HCT116 (cell line): ENCODE data around the gene EEF1AKMT4.

Experiments
- CBX3 ChIP-seq: IDR thresholded peaks from 2 replicates; pipeline ENCODE4 v1.6.1; 2012; ENCODE audit warnings: low read depth
- CEBPB ChIP-seq: IDR thresholded peaks from 2 replicates; pipeline ENCODE4 v1.6.1; 2012; ENCODE audit warnings: low read depth
- EGR1 ChIP-seq: IDR thresholded peaks from 2 replicates; pipeline ENCODE4 v1.6.1; 2012; ENCODE audit warnings: low read depth
- EZH2 ChIP-seq: fragments of 200-600 bp; sonication (generic); IDR thresholded peaks from 2 replicates; pipeline ENCODE4 v1.6.1; 2017; ENCODE audit warnings: antibody characterized with exemption, mixed run types
- MAX ChIP-seq: IDR thresholded peaks from 2 replicates; pipeline ENCODE4 v1.6.1; 2012
- POLR2A ChIP-seq: IDR thresholded peaks from 2 replicates; pipeline ENCODE4 v1.7.0; 2011; ENCODE audit warnings: borderline replicate concordance; ENCODE audit not compliant: insufficient read depth, insufficient read length; ENCODE audit errors: extremely low read depth
- POLR2AphosphoS5 ChIP-seq: IDR thresholded peaks from 2 replicates; pipeline ENCODE4 v1.6.1; 2011; ENCODE audit warnings: mild to moderate bottlenecking, low read depth, low read length, moderate library complexity
- SP1 ChIP-seq: IDR thresholded peaks from 2 replicates; pipeline ENCODE4 v1.6.1; 2012; ENCODE audit warnings: low read depth
- TCF7L2 ChIP-seq: IDR thresholded peaks from 2 replicates; pipeline ENCODE4 v1.7.0; 2011; ENCODE audit warnings: borderline replicate concordance, inconsistent platforms; ENCODE audit not compliant: insufficient read depth, insufficient read length; ENCODE audit errors: extremely low read depth
- YY1 ChIP-seq: IDR thresholded peaks from 2 replicates; pipeline ENCODE4 v1.6.1; 2011; ENCODE audit warnings: low read length, low read depth, moderate library complexity, mild to moderate bottlenecking; ENCODE audit not compliant: insufficient replicate concordance; ENCODE audit errors: extremely low read depth
- ZNF274 ChIP-seq: fragments of 200-500 bp; sonication (Bioruptor generic); IDR thresholded peaks from 2 replicates; pipeline ENCODE4 v1.6.1; 2014; ENCODE audit warnings: mild to moderate bottlenecking, low read depth, low read length, inconsistent platforms
- TF ChIP-seq, protein P1 (sequence below), 3 experiments: fragments of 200-600 bp in 1 of 3; sonication (generic) in 1 of 3; IDR thresholded peaks in 2 of 3; conservative IDR thresholded peaks in 1 of 3; 2 replicates each; pipeline ENCODE4 v1.5.1; 2012 to 2017; ENCODE audit warnings: low read depth in 2 of 3, low read length in 2 of 3, antibody characterized with exemption in 1 of 3, borderline replicate concordance in 1 of 3, control low read depth in 1 of 3, mild to moderate bottlenecking in 1 of 3, mixed read lengths in 1 of 3, mixed run types in 1 of 3, moderate library complexity in 1 of 3; ENCODE audit not compliant: insufficient read depth in 1 of 3
- TF ChIP-seq, protein P2 (sequence below): IDR thresholded peaks from 2 replicates; pipeline ENCODE4 v1.6.1; 2012; ENCODE audit warnings: low read depth
- TF ChIP-seq, protein P3 (sequence below): IDR thresholded peaks from 2 replicates; pipeline ENCODE4 v1.6.1; 2012

GRCh38 chr3:184222521-184222920 is 27.0 kb upstream of the EEF1AKMT4 start:
- TF ChIP-seq, protein P1, sequence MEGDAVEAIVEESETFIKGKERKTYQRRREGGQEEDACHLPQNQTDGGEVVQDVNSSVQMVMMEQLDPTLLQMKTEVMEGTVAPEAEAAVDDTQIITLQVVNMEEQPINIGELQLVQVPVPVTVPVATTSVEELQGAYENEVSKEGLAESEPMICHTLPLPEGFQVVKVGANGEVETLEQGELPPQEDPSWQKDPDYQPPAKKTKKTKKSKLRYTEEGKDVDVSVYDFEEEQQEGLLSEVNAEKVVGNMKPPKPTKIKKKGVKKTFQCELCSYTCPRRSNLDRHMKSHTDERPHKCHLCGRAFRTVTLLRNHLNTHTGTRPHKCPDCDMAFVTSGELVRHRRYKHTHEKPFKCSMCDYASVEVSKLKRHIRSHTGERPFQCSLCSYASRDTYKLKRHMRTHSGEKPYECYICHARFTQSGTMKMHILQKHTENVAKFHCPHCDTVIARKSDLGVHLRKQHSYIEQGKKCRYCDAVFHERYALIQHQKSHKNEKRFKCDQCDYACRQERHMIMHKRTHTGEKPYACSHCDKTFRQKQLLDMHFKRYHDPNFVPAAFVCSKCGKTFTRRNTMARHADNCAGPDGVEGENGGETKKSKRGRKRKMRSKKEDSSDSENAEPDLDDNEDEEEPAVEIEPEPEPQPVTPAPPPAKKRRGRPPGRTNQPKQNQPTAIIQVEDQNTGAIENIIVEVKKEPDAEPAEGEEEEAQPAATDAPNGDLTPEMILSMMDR (IDR thresholded peaks at IDR 0.05 in 2 of 3, conservative IDR thresholded peaks at IDR 0.05 in 1 of 3; ENCODE audit: borderline replicate concordance in 1 of 3, insufficient read depth in 1 of 3, low read depth in 2 of 3, low read length in 2 of 3): no peak
- TF ChIP-seq POLR2A (no peak), CEBPB (no peak), TCF7L2 (no peak), YY1 (no peak), EGR1 (0 out of 2 replicates have a peak, but pooled peaks have one; percentile 29), SP1 (no peak), MAX (no peak), ZNF274 (no peak), CBX3 (no peak), POLR2AphosphoS5 (no peak), EZH2 (no peak)
- TF ChIP-seq, protein P2, sequence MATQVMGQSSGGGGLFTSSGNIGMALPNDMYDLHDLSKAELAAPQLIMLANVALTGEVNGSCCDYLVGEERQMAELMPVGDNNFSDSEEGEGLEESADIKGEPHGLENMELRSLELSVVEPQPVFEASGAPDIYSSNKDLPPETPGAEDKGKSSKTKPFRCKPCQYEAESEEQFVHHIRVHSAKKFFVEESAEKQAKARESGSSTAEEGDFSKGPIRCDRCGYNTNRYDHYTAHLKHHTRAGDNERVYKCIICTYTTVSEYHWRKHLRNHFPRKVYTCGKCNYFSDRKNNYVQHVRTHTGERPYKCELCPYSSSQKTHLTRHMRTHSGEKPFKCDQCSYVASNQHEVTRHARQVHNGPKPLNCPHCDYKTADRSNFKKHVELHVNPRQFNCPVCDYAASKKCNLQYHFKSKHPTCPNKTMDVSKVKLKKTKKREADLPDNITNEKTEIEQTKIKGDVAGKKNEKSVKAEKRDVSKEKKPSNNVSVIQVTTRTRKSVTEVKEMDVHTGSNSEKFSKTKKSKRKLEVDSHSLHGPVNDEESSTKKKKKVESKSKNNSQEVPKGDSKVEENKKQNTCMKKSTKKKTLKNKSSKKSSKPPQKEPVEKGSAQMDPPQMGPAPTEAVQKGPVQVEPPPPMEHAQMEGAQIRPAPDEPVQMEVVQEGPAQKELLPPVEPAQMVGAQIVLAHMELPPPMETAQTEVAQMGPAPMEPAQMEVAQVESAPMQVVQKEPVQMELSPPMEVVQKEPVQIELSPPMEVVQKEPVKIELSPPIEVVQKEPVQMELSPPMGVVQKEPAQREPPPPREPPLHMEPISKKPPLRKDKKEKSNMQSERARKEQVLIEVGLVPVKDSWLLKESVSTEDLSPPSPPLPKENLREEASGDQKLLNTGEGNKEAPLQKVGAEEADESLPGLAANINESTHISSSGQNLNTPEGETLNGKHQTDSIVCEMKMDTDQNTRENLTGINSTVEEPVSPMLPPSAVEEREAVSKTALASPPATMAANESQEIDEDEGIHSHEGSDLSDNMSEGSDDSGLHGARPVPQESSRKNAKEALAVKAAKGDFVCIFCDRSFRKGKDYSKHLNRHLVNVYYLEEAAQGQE: no peak
- TF ChIP-seq, protein P3, sequence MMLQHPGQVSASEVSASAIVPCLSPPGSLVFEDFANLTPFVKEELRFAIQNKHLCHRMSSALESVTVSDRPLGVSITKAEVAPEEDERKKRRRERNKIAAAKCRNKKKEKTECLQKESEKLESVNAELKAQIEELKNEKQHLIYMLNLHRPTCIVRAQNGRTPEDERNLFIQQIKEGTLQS: no peak
